Mucosa of descending colon (tissue), 3 donors: Measurements from ENCODE around the gene TMEM272. TPM values are rescaled to one million over a fixed set of nuclear protein-coding genes. Genes with fewer than 3 reads are reported as not detected.

Experiments used
- ATAC-seq: fragments of 200-7000 bp; cut with Tn5 transposase; one replicate; pipeline ENCODE4 v1.9.1; 2020; ENCODE audit warnings: mild to moderate bottlenecking, moderate library complexity
- DNase-seq, 3 donors: peaks; one replicate each; pipeline ENCODE4 v3.0.0-alpha.2; 2020
- H3K36me3 ChIP-seq: fragments of 200-600 bp; one replicate; pipeline ENCODE4 v1.8.0; 2021; ENCODE audit warnings: low read depth, mild to moderate bottlenecking
- H3K4me1 ChIP-seq: fragments of 200-600 bp; one replicate; pipeline ENCODE4 v1.8.0; 2021; ENCODE audit warnings: low read depth, mild to moderate bottlenecking
- H3K4me3 ChIP-seq: fragments of 200-600 bp; one replicate; pipeline ENCODE4 v1.8.0; 2021; ENCODE audit warnings: mild to moderate bottlenecking
- H3K9me3 ChIP-seq: fragments of 200-600 bp; one replicate; pipeline ENCODE4 v1.8.0; 2021; ENCODE audit warnings: mild to moderate bottlenecking
- intact Hi-C, 2 donors: fragments of 100-400 bp; cut with DNase I in 1 of 2; cut with micrococcal nuclease in 1 of 2; formaldehyde crosslinking; loops; one replicate each; pipeline versions ENCODE4 v1.11.0 to v1.11.1; 2022; cut with DNase I, micrococcal nuclease
- total RNA-seq, 3 donors: library from RNA; stranded (reverse); fragmentation: NEBNext Ultra II Directional in 2 of 3; extraction: Animal tissue kit (Norgen Biotek cat#: 25700) in 2 of 3; gene quantifications; one replicate each; pipeline versions ENCODE4 v1.2.1 to v1.2.4, GENCODE V29; 2021 to 2023
- TF ChIP-seq, protein P1 (sequence below): fragments of 200-600 bp; IDR thresholded peaks from one replicate; pipeline ENCODE4 v1.8.0; 2022; ENCODE audit warnings: antibody characterized with exemption, mild to moderate bottlenecking
- donor health status: DM: no; HTN: no; CAD: no; lungs with moderate emphysema.
- donor health status: DM: no; HTN: no; CAD: no.
- donor health status: DM: no; HTN: yes; CAD: no.

Gene TMEM272
- total RNA-seq, 3 donors from 2014 or later: 0.07 to 0.35 (median 0.29) TPM

DNA sequence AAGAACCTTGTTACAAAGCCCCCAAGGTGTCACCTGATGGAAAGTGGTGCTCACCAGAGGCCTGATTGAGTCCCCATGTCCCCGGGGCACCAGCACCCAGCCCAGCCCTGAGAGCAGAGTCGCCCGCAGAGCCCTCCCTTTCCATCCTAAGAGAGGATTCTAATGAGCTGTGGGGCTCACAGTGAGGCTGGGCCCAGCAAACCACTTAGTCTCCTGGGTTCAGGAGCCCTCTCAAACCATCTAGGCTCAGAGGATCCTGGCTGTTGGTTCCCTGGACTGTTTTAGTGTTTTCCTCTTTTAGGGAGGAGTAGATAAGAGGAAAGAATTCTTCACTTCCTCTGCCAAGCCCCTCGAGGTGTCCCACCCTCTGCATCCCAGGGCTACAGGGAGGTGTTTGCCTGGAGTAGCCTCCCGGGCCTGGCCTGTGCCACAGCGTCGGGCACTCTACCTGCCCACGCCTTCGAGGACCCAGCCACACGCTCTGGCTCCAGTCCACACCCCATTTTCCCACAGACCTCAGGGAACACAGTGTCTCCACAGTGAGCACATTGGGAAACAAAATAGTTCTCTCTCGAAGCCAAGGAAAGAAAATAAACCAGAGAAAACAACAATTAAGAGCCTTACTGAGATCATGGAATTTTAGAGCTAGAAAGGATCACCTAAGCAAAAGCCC lies 75.4 kb downstream of the TMEM272 start:
- ATAC-seq (no peak), DNase-seq (no peak)
- intact Hi-C loops: no loop called here
- peaks cover 5% of the 10 kb centered on the region for H3K4me1 ChIP-seq
- TF ChIP-seq, protein P1, sequence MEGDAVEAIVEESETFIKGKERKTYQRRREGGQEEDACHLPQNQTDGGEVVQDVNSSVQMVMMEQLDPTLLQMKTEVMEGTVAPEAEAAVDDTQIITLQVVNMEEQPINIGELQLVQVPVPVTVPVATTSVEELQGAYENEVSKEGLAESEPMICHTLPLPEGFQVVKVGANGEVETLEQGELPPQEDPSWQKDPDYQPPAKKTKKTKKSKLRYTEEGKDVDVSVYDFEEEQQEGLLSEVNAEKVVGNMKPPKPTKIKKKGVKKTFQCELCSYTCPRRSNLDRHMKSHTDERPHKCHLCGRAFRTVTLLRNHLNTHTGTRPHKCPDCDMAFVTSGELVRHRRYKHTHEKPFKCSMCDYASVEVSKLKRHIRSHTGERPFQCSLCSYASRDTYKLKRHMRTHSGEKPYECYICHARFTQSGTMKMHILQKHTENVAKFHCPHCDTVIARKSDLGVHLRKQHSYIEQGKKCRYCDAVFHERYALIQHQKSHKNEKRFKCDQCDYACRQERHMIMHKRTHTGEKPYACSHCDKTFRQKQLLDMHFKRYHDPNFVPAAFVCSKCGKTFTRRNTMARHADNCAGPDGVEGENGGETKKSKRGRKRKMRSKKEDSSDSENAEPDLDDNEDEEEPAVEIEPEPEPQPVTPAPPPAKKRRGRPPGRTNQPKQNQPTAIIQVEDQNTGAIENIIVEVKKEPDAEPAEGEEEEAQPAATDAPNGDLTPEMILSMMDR: no peak
- H3K4me3 ChIP-seq: no peak overlapping the region
- no peaks in the 10 kb centered on the region for H3K9me3 ChIP-seq
- H3K36me3 ChIP-seq: no peaks in the 10 kb centered on the region

DNA sequence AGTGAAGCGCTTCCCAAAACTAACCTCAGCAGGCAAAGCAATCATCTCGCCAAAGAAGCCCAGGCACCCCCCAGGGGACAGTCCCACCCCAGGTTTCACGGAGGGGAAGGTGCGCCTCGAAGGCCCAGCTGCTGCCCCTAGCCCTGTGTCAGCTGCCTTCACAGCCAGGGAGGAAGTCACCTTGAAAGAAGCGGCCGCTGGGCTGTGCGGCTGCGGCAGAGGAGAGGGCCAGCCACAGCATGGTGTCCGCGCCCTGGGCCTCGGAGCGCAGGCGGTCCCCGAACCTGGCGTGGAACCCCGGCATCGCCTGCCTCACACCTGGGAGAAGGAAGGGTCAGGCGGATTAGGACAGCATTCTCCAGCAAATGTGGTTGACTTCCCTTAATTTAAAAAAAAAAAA lies 76.0 kb downstream of the TMEM272 start:
- intact Hi-C loops: no loop called here
- peaks cover 11% of the 10 kb centered on the region for H3K4me1 ChIP-seq
- H3K9me3 ChIP-seq: no peaks in the 10 kb centered on the region
- H3K36me3 ChIP-seq: no peaks in the 10 kb centered on the region
- H3K4me3 ChIP-seq: no peak overlapping the region
- ATAC-seq: no peak
- TF ChIP-seq, protein P1: no peak
- DNase-seq: no peak

DNA sequence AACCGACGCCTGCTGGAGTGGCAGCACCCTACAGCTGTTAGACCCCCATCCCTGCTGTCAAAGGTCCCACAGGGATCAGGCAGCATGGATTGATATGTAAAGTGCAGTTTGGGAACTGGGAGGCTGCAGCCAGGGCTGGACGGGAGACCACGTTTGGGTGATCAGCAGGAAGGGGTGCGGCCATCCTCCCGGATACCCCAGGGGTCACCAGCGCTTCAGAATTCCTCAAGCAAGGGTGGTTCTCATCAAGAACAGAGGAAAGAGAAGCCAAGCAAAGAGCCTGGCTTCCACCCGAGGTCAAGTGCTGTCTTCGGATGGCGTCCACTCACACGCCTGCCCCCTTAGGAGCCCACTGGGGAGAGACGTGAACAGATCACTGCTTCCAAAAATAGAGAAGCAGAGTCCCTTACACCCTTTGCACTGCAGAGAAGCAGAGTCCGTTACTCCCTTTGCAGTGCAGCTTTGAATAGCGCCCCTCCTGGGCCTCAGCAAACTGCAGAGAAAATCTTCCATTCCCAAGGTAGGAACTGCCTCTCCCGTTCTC lies 76.5 kb downstream of the TMEM272 start:
- TF ChIP-seq, protein P1: no peak
- Histone ChIP-seq H3K4me1 (peaks cover 11% of the 10 kb centered on the region), H3K4me3 (no peak overlapping the region), H3K36me3 (no peaks in the 10 kb centered on the region), H3K9me3 (no peaks in the 10 kb centered on the region)
- ATAC-seq (no peak), DNase-seq (no peak)
- intact Hi-C loops: no loop called here

DNA sequence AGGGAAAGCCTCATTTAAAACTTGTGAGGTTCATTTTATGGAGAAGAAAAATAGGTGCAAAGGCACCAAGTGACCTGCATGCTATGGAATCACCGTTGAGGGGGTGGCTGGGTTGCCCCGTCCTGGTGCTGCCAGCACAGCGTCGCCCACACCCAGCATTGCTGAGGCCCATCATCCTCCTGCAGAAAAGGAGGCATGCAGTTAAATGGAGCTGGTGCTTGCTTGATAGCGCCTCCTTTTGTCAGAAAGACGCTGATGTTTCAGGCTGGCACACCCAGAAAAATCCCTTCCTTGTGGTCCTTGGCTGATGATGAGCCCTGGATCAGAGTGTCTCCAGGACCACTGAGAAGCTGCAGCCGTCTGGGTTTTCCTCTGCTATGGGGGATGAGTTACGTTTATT lies 77.9 kb downstream of the TMEM272 start:
- Histone ChIP-seq H3K36me3 (no peaks in the 10 kb centered on the region), H3K4me1 (peaks cover 11% of the 10 kb centered on the region), H3K4me3 (no peak overlapping the region), H3K9me3 (no peaks in the 10 kb centered on the region)
- intact Hi-C loops: no loop called here
- DNase-seq (no peak), ATAC-seq (no peak)
- TF ChIP-seq, protein P1: no peak

DNA sequence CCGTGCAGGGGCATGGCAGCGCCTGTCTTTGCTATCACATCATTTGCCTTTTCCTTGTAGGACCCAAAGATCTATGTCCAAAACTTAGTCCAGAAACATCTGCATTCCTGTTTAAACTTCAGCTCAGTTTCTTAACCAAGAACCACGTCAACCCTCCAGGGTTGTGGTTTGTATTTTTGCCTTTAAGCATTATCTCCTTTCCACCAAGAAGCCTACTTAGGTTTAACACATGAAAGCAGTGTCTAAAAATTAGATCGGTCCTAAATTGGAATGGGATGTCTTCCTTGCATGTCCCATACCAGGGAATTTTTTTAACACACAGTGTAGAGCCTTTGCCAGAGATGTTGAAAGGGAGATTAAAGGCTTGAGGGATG lies 79.8 kb downstream of the TMEM272 start:
- Histone ChIP-seq H3K36me3 (no peaks in the 10 kb centered on the region), H3K4me1 (peaks cover 11% of the 10 kb centered on the region), H3K4me3 (no peak overlapping the region), H3K9me3 (no peaks in the 10 kb centered on the region)
- DNase-seq (no peak), ATAC-seq (no peak)
- TF ChIP-seq, protein P1: no peak
- intact Hi-C loops: no loop called here
